SK-N-SH (cell line): ENCODE data around the gene BBX. TPM values are rescaled to one million over a fixed set of nuclear protein-coding genes. Genes with fewer than 3 reads are reported as not detected.

Experiments
- CTCF ChIA-PET: fragments of 300-600, 350-600 bp; formaldehyde crosslinking; extraction: SDS; loops from one replicate; lab custom pipeline; 2021; lab: Yijun Ruan, JAX
- POLR2A ChIA-PET: fragments of 350-600 bp; sonication (Branson Sonifier 250); formaldehyde crosslinking; extraction: SDS; loops from one replicate; lab custom pipeline; 2020; ENCODE audit warnings: antibody characterized with exemption, inconsistent platforms; lab: Yijun Ruan, JAX
- DNase-seq: peaks from one replicate; pipeline ENCODE4 v3.0.0; 2012
- H2AFZ ChIP-seq: fragments of 200-600 bp; sonication (generic); 2 replicates; pipeline ENCODE4 v1.8.1; 2016; ENCODE audit warnings: antibody characterized with exemption, mild to moderate bottlenecking, low read depth
- H3F3A ChIP-seq: fragments of 200-600 bp; sonication (generic); replicated peaks from 2 replicates; pipeline ENCODE3; 2016; ENCODE audit warnings: antibody characterized with exemption, mild to moderate bottlenecking; ENCODE audit not compliant: insufficient read depth
- H3K27ac ChIP-seq, 2 experiments: fragments of 200-500 bp in 1 of 2; fragments of 200-600 bp in 1 of 2; sonication (Bioruptor generic) in 1 of 2; sonication (generic), shearing (Covaris generic) in 1 of 2; 2 replicates each; pipeline versions ENCODE4 v1.5.1 to v1.6.1; 2014 to 2016; ENCODE audit warnings: low read depth in 2 of 2, inconsistent platforms in 1 of 2, low read length in 1 of 2, mild to moderate bottlenecking in 1 of 2, mixed read lengths in 1 of 2
- H3K27me3 ChIP-seq: fragments of 200-600 bp; sonication (generic), shearing (Covaris generic); 2 replicates; pipeline ENCODE4 v1.6.1; 2016; ENCODE audit warnings: mixed run types; ENCODE audit not compliant: insufficient read depth
- H3K36me3 ChIP-seq, 2 experiments: fragments of 200-500 bp in 1 of 2; fragments of 200-600 bp in 1 of 2; sonication (Bioruptor generic) in 1 of 2; sonication (generic) in 1 of 2; replicated peaks in 1 of 2; 2 replicates each; pipeline versions ENCODE3 to v1.5.1; 2014 to 2016; ENCODE audit warnings: low read length in 1 of 2, mild to moderate bottlenecking in 1 of 2; ENCODE audit not compliant: insufficient read depth in 2 of 2, control insufficient read depth in 1 of 2
- H3K4me1 ChIP-seq, 2 experiments: fragments of 200-500 bp in 1 of 2; fragments of 200-600 bp in 1 of 2; sonication (Bioruptor generic) in 1 of 2; sonication (generic), shearing (Covaris generic) in 1 of 2; 2 replicates each; pipeline versions ENCODE4 v1.5.1 to v1.6.1; 2014 to 2016; ENCODE audit warnings: low read depth in 1 of 2, low read length in 1 of 2, mixed run types in 1 of 2; ENCODE audit not compliant: insufficient read depth in 2 of 2, control insufficient read depth in 1 of 2
- H3K4me2 ChIP-seq: fragments of 200-600 bp; sonication (generic), shearing (Covaris generic); 2 replicates; pipeline ENCODE4 v1.6.1; 2017; ENCODE audit warnings: mixed run types
- H3K4me3 ChIP-seq, 2 experiments: fragments of 200-500 bp in 1 of 2; fragments of 200-600 bp in 1 of 2; sonication (Bioruptor generic) in 1 of 2; sonication (generic), shearing (Covaris generic) in 1 of 2; 2 replicates each; pipeline versions ENCODE4 v1.5.1 to v1.8.1; 2014 to 2016; ENCODE audit warnings: low read depth in 2 of 2, inconsistent platforms in 1 of 2, low read length in 1 of 2, mild to moderate bottlenecking in 1 of 2, mixed read lengths in 1 of 2, moderate library complexity in 1 of 2
- H3K79me2 ChIP-seq: fragments of 200-600 bp; sonication (generic); 2 replicates; pipeline ENCODE4 v1.8.1; 2017; ENCODE audit warnings: mild to moderate bottlenecking; ENCODE audit not compliant: insufficient read depth
- H3K9ac ChIP-seq: fragments of 200-600 bp; sonication (generic); 2 replicates; pipeline ENCODE4 v1.6.1; 2017; ENCODE audit warnings: mixed run types
- H3K9me2 ChIP-seq: fragments of 200-600 bp; sonication (generic); 2 replicates; pipeline ENCODE4 v1.6.1; 2017; ENCODE audit warnings: mixed run types
- H3K9me3 ChIP-seq: fragments of 200-600 bp; sonication (generic); 2 replicates; pipeline ENCODE4 v1.6.1; 2017; ENCODE audit warnings: mixed run types, mild to moderate bottlenecking, moderate library complexity
- H4K20me1 ChIP-seq: fragments of 200-600 bp; sonication (generic); 2 replicates; pipeline ENCODE4 v1.6.1; 2017; ENCODE audit warnings: mild to moderate bottlenecking, mixed run types; ENCODE audit not compliant: insufficient read depth
- EZH2phosphoT487 ChIP-seq: fragments of 200-600 bp; sonication (generic); IDR thresholded peaks from 2 replicates; pipeline ENCODE4 v1.6.1; 2017; ENCODE audit warnings: low read depth, mixed run types, mild to moderate bottlenecking, antibody characterized with exemption, moderate library complexity, borderline replicate concordance
- FOSL2 ChIP-seq: IDR thresholded peaks from 2 replicates; pipeline ENCODE4 v1.4.0; 2012; ENCODE audit warnings: low read depth, mild to moderate bottlenecking, moderate library complexity, borderline replicate concordance
- FOXJ3 ChIP-seq: sonication (generic); formaldehyde crosslinking; IDR thresholded peaks from 2 replicates; pipeline ENCODE4 v1.5.1; 2020; ENCODE audit warnings: mild to moderate bottlenecking, missing genetic modification reagents
- GABPA ChIP-seq: IDR thresholded peaks from 2 replicates; pipeline ENCODE4 v1.4.0; 2012; ENCODE audit warnings: low read depth, mild to moderate bottlenecking
- GATA2 ChIP-seq: sonication (generic); formaldehyde crosslinking; IDR thresholded peaks from 2 replicates; pipeline ENCODE4 v1.5.0; 2020; ENCODE audit warnings: mild to moderate bottlenecking, missing genetic modification reagents
- JUND ChIP-seq: IDR thresholded peaks from 2 replicates; pipeline ENCODE4 v1.4.0; 2012
- MEF2A ChIP-seq: IDR thresholded peaks from 2 replicates; pipeline ENCODE4 v1.4.0; 2012; ENCODE audit warnings: low read depth, borderline replicate concordance
- MXI1 ChIP-seq: IDR thresholded peaks from 2 replicates; pipeline ENCODE4 v1.6.1; 2012; ENCODE audit warnings: mild to moderate bottlenecking, low read depth, low read length, improper control_type of control experiment
- NFIC ChIP-seq: IDR thresholded peaks from 2 replicates; pipeline ENCODE4 v1.4.0; 2012; ENCODE audit warnings: borderline replicate concordance
- NRF1 ChIP-seq: IDR thresholded peaks from 2 replicates; pipeline ENCODE4 v1.6.1; 2012; ENCODE audit warnings: low read depth, mild to moderate bottlenecking, low read length
- RAD21 ChIP-seq: IDR thresholded peaks from 2 replicates; pipeline ENCODE4 v1.6.1; 2012; ENCODE audit warnings: mild to moderate bottlenecking, low read length
- RCOR1 ChIP-seq: fragments of 150-350 bp; IDR thresholded peaks from 2 replicates; pipeline ENCODE4 v1.6.1; 2017; ENCODE audit warnings: antibody characterized with exemption, low read length
- RFX5 ChIP-seq: IDR thresholded peaks from 2 replicates; pipeline ENCODE4 v1.6.1; 2012; ENCODE audit warnings: mild to moderate bottlenecking, improper control_type of control experiment, low read length
- RXRA ChIP-seq: IDR thresholded peaks from 2 replicates; pipeline ENCODE4 v1.4.0; 2012; ENCODE audit warnings: low read depth, mild to moderate bottlenecking, borderline replicate concordance
- SIN3A ChIP-seq: IDR thresholded peaks from 2 replicates; pipeline ENCODE4 v1.6.1; 2012; ENCODE audit warnings: low read depth, mild to moderate bottlenecking, low read length, moderate library complexity, borderline replicate concordance
- TCF12 ChIP-seq: IDR thresholded peaks from 2 replicates; pipeline ENCODE4 v1.4.0; 2012
- TEAD4 ChIP-seq: IDR thresholded peaks from 2 replicates; pipeline ENCODE4 v1.4.0; 2012; ENCODE audit warnings: mild to moderate bottlenecking, borderline replicate concordance; ENCODE audit not compliant: insufficient read depth
- YY1 ChIP-seq: IDR thresholded peaks from 2 replicates; pipeline ENCODE4 v1.4.0; 2012; ENCODE audit warnings: low read depth, mild to moderate bottlenecking
- WGBS: methylation state at CpG from one replicate; pipeline ENCODE4 v1.1.6; 2017; ENCODE audit warnings: low lambda C conversion rate; 5-methylcytosine and 5-hydroxymethylcytosine counted together
- polyA plus RNA-seq, 3 experiments: library from polyadenylated mRNA; depleted of rRNA; stranded (reverse); fragments of >200 nt; gene quantifications; 2 replicates each; pipeline ENCODE4 v1.2.3, GENCODE V29; 2012
- TF ChIP-seq, protein P1 (sequence below): fragments of 150-350 bp; IDR thresholded peaks from 2 replicates; pipeline ENCODE4 v1.6.1; 2017; ENCODE audit warnings: antibody characterized with exemption, low read length, low read depth, borderline replicate concordance
- TF ChIP-seq, protein P2 (sequence below): IDR thresholded peaks from 2 replicates; pipeline ENCODE4 v1.4.0; 2012; ENCODE audit warnings: low read depth, borderline replicate concordance
- TF ChIP-seq, protein P3 (sequence below): IDR thresholded peaks from 2 replicates; pipeline ENCODE4; 2012
- TF ChIP-seq, protein P4 (sequence below): IDR thresholded peaks from 2 replicates; pipeline ENCODE4 v1.4.0; 2012; ENCODE audit warnings: low read depth, borderline replicate concordance

The BBX gene
- polyA plus RNA-seq, 1 of the 3 experiments (the other 2 are of a cell fraction): 14.2 TPM

DNA sequence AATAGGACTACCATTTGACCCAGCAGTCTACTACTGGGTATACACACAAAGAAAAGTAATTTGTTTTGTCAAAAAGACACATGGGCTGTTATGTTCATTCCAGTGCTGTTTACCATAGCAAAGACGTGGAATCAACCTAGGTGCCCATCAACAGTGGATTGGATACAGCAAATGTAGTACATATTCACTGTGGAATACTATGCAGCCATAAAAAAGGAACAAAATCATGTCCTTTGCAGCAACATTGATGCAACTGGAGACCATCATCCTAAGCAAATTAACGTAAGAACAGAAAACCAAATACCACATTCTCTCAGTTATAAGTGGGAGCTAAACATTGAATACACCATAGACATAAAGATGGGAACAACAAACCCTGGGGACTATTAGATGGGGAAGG, 25.8 kb downstream of the BBX start:
- Histone ChIP-seq H3K27me3 (no peaks in the 10 kb centered on the region), H3K9me2 (no peaks in the 10 kb centered on the region), H3K79me2 (no peaks in the 10 kb centered on the region), H3K4me2 (no peak overlapping the region), H3K4me3 (no peak overlapping the region), H3K4me1 (no peaks in the 10 kb centered on the region), H2AFZ (no peak overlapping the region), H3K9me3 (no peaks in the 10 kb centered on the region), H3K36me3 (peaks cover 0 to 6% of the 10 kb centered on the region in 2 experiments), H3K9ac (no peak overlapping the region), H3K27ac (no peak overlapping the region), H3F3A (no peaks in the 10 kb centered on the region), H4K20me1 (no peaks in the 10 kb centered on the region)
- 93% methylated on average over 2 of the region's 2 CpGs for WGBS
- DNase-seq: no peak
- TF ChIP-seq RAD21: no peak
- TF ChIP-seq, protein P1, sequence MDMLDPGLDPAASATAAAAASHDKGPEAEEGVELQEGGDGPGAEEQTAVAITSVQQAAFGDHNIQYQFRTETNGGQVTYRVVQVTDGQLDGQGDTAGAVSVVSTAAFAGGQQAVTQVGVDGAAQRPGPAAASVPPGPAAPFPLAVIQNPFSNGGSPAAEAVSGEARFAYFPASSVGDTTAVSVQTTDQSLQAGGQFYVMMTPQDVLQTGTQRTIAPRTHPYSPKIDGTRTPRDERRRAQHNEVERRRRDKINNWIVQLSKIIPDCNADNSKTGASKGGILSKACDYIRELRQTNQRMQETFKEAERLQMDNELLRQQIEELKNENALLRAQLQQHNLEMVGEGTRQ: no peak
- no peak for TF ChIP-seq FOXJ3 (CRISPR knock-in tag)
- no peak for TF ChIP-seq JUND
- no peak for TF ChIP-seq GABPA
- no peak for TF ChIP-seq SIN3A
- TF ChIP-seq TCF12: no peak
- TF ChIP-seq FOSL2: no peak
- TF ChIP-seq RFX5: no peak
- TF ChIP-seq RXRA: no peak
- TF ChIP-seq MEF2A: no peak
- TF ChIP-seq GATA2 (CRISPR knock-in tag): no peak
- TF ChIP-seq YY1: no peak
- no peak for TF ChIP-seq NRF1
- ChIA-PET CTCF (interaction anchor here (2.0 kb wide), 1 partner anchor 277 kb away, joined by 8 read pairs; no protein-coding TSS in a partner anchor), POLR2A (no interaction called here)

DNA sequence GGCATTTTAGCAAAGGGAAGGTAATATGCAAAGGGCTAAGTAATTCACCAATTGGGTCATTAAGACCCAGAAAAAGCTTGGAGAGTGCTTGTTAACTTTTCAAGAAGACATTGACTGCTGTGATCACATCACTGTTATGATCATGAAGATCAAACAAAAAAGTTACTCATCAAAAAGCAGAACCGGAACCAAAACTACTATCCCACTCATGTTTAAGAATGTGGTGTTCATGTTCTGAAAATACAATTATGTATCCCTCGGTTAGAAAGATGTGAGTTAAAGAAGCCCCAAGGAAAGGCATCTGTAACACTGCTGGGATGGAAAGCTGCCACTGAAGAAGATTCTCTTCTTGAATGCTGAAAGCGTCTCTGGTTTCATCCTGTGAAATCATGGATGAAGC, 32.6 kb downstream of the BBX start:
- POLR2A ChIA-PET: no interaction called here
- Histone ChIP-seq H2AFZ (no peak overlapping the region), H3K36me3 (peaks cover 0 to 3% of the 10 kb centered on the region in 2 experiments), H3K9ac (no peak overlapping the region), H3K9me2 (no peaks in the 10 kb centered on the region), H3K27ac (no peak overlapping the region), H3K27me3 (no peaks in the 10 kb centered on the region), H3K9me3 (no peaks in the 10 kb centered on the region), H3K4me2 (no peak overlapping the region), H3K4me1 (peaks cover 0 to 5% of the 10 kb centered on the region in 2 experiments; a peak in 2 of 4 replicates), H4K20me1 (no peaks in the 10 kb centered on the region), H3K79me2 (no peaks in the 10 kb centered on the region), H3F3A (no peaks in the 10 kb centered on the region), H3K4me3 (no peak overlapping the region)
- WGBS: 95% methylated on average over 3 of the region's 3 CpGs
- CTCF ChIA-PET: interaction anchor here (1.2 kb wide), 1 partner anchor 125 kb away, joined by 3 read pairs; no protein-coding TSS in a partner anchor
- no peak for DNase-seq
- TF ChIP-seq, protein P2, sequence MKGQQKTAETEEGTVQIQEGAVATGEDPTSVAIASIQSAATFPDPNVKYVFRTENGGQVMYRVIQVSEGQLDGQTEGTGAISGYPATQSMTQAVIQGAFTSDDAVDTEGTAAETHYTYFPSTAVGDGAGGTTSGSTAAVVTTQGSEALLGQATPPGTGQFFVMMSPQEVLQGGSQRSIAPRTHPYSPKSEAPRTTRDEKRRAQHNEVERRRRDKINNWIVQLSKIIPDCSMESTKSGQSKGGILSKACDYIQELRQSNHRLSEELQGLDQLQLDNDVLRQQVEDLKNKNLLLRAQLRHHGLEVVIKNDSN: no peak
- TF ChIP-seq GATA2 (CRISPR knock-in tag) (no peak), RCOR1 (no peak), EZH2phosphoT487 (no peak), MXI1 (no peak), NRF1 (no peak), NFIC (no peak), YY1 (no peak), TEAD4 (no peak), GABPA (no peak), FOSL2 (no peak), MEF2A (no peak)
- TF ChIP-seq, protein P3, sequence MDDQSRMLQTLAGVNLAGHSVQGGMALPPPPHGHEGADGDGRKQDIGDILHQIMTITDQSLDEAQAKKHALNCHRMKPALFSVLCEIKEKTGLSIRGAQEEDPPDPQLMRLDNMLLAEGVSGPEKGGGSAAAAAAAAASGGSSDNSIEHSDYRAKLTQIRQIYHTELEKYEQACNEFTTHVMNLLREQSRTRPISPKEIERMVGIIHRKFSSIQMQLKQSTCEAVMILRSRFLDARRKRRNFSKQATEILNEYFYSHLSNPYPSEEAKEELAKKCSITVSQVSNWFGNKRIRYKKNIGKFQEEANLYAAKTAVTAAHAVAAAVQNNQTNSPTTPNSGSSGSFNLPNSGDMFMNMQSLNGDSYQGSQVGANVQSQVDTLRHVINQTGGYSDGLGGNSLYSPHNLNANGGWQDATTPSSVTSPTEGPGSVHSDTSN: no peak
- TF ChIP-seq, protein P1: no peak
- TF ChIP-seq, protein P4, sequence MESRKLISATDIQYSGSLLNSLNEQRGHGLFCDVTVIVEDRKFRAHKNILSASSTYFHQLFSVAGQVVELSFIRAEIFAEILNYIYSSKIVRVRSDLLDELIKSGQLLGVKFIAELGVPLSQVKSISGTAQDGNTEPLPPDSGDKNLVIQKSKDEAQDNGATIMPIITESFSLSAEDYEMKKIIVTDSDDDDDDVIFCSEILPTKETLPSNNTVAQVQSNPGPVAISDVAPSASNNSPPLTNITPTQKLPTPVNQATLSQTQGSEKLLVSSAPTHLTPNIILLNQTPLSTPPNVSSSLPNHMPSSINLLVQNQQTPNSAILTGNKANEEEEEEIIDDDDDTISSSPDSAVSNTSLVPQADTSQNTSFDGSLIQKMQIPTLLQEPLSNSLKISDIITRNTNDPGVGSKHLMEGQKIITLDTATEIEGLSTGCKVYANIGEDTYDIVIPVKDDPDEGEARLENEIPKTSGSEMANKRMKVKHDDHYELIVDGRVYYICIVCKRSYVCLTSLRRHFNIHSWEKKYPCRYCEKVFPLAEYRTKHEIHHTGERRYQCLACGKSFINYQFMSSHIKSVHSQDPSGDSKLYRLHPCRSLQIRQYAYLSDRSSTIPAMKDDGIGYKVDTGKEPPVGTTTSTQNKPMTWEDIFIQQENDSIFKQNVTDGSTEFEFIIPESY: no peak
